Measurements from ENCODE around the gene NYAP2.

GRCh38 chr2:225616848-225617247, 217.3 kb downstream of the NYAP2 start:
- TF ChIP-seq, protein P1, sequence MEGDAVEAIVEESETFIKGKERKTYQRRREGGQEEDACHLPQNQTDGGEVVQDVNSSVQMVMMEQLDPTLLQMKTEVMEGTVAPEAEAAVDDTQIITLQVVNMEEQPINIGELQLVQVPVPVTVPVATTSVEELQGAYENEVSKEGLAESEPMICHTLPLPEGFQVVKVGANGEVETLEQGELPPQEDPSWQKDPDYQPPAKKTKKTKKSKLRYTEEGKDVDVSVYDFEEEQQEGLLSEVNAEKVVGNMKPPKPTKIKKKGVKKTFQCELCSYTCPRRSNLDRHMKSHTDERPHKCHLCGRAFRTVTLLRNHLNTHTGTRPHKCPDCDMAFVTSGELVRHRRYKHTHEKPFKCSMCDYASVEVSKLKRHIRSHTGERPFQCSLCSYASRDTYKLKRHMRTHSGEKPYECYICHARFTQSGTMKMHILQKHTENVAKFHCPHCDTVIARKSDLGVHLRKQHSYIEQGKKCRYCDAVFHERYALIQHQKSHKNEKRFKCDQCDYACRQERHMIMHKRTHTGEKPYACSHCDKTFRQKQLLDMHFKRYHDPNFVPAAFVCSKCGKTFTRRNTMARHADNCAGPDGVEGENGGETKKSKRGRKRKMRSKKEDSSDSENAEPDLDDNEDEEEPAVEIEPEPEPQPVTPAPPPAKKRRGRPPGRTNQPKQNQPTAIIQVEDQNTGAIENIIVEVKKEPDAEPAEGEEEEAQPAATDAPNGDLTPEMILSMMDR (conservative IDR thresholded peaks at IDR 0.05; ENCODE audit: low read length) = no peak
- TF ChIP-seq EZH2phosphoT487 (IDR thresholded peaks at IDR 0.05; ENCODE audit: borderline replicate concordance) = no peak
